ENCODE data around the gene CLMP.

The CLMP gene

GRCh38 chr11:123035831-123036230, 159.2 kb downstream of the CLMP start:
- H3K36me3 ChIP-seq (ENCODE audit: insufficient read depth, low read length): no peaks in the 10 kb centered on the region
- no peaks in the 10 kb centered on the region; the same call in 1 of the 2 replicates for H3K27me3 ChIP-seq (ENCODE audit: insufficient read depth, low read length)
- H3K4me3 ChIP-seq (ENCODE audit: low read depth, low read length, poor library complexity, severe bottlenecking): no peak overlapping the region
- no peaks in the 10 kb centered on the region for H4K20me1 ChIP-seq (ENCODE audit: insufficient read depth, low read length)
- no peaks in the 10 kb centered on the region for H3K9me3 ChIP-seq (ENCODE audit: low read length)
- H3K27ac ChIP-seq (ENCODE audit: low read depth, low read length, poor library complexity, severe bottlenecking): no peak overlapping the region
- H3K4me1 ChIP-seq (ENCODE audit: insufficient read depth, low read length, severe bottlenecking): no peaks in the 10 kb centered on the region
- H3K9ac ChIP-seq (ENCODE audit: low read length): no peak overlapping the region
- TF ChIP-seq CTCF (IDR thresholded peaks at IDR 0.05; ENCODE audit: low read length): no peak
- no peak for TF ChIP-seq EZH2 (IDR thresholded peaks at IDR 0.05; ENCODE audit: borderline replicate concordance, low read length)
- no peak overlapping the region for H3K4me2 ChIP-seq (ENCODE audit: low read length)
- H2AFZ ChIP-seq (ENCODE audit: low read length): no peak overlapping the region
- no peaks in the 10 kb centered on the region for H3K79me2 ChIP-seq (ENCODE audit: insufficient read depth, low read length)
- H3F3A ChIP-seq (ENCODE audit: insufficient read depth, low read length): no peaks in the 10 kb centered on the region
- H3K9me2 ChIP-seq (ENCODE audit: low read depth, low read length): no peaks in the 10 kb centered on the region

- no peak overlapping the region for H3K9ac ChIP-seq (ENCODE audit: low read length)
- H2AFZ ChIP-seq (ENCODE audit: low read length): no peak overlapping the region
- no peaks in the 10 kb centered on the region for H3K9me3 ChIP-seq (ENCODE audit: low read length)
- no peaks in the 10 kb centered on the region for H3K36me3 ChIP-seq (ENCODE audit: insufficient read depth, low read length)
- TF ChIP-seq CTCF (IDR thresholded peaks at IDR 0.05; ENCODE audit: low read length) (no peak), EZH2 (IDR thresholded peaks at IDR 0.05; ENCODE audit: borderline replicate concordance, low read length) (no peak)
- H3F3A ChIP-seq (ENCODE audit: insufficient read depth, low read length): no peaks in the 10 kb centered on the region
- H4K20me1 ChIP-seq (ENCODE audit: insufficient read depth, low read length): no peaks in the 10 kb centered on the region
- H3K27me3 ChIP-seq (ENCODE audit: insufficient read depth, low read length): no peaks in the 10 kb centered on the region; the same call in 1 of the 2 replicates
- no peak overlapping the region for H3K27ac ChIP-seq (ENCODE audit: low read depth, low read length, poor library complexity, severe bottlenecking)
- H3K79me2 ChIP-seq (ENCODE audit: insufficient read depth, low read length): no peaks in the 10 kb centered on the region
- no peak overlapping the region for H3K4me2 ChIP-seq (ENCODE audit: low read length)
- H3K4me3 ChIP-seq (ENCODE audit: low read depth, low read length, poor library complexity, severe bottlenecking): no peak overlapping the region
- no peaks in the 10 kb centered on the region for H3K4me1 ChIP-seq (ENCODE audit: insufficient read depth, low read length, severe bottlenecking)
- no peaks in the 10 kb centered on the region for H3K9me2 ChIP-seq (ENCODE audit: low read depth, low read length)
These were observed 160.5 kb downstream of the CLMP start for GRCh38 chr11:123034597-123034996.

- H3K9me3 ChIP-seq (ENCODE audit: low read length): no peaks in the 10 kb centered on the region
- no peak overlapping the region for H2AFZ ChIP-seq (ENCODE audit: low read length)
- H3K4me3 ChIP-seq (ENCODE audit: low read depth, low read length, poor library complexity, severe bottlenecking): no peak overlapping the region
- no peaks in the 10 kb centered on the region for H3K36me3 ChIP-seq (ENCODE audit: insufficient read depth, low read length)
- H3K9me2 ChIP-seq (ENCODE audit: low read depth, low read length): no peaks in the 10 kb centered on the region
- no peaks in the 10 kb centered on the region for H4K20me1 ChIP-seq (ENCODE audit: insufficient read depth, low read length)
- no peaks in the 10 kb centered on the region; the same call in 1 of the 2 replicates for H3K27me3 ChIP-seq (ENCODE audit: insufficient read depth, low read length)
- H3K79me2 ChIP-seq (ENCODE audit: insufficient read depth, low read length): no peaks in the 10 kb centered on the region
- H3K9ac ChIP-seq (ENCODE audit: low read length): no peak overlapping the region
- no peaks in the 10 kb centered on the region for H3K4me1 ChIP-seq (ENCODE audit: insufficient read depth, low read length, severe bottlenecking)
- no peak overlapping the region for H3K4me2 ChIP-seq (ENCODE audit: low read length)
- H3K27ac ChIP-seq (ENCODE audit: low read depth, low read length, poor library complexity, severe bottlenecking): no peak overlapping the region
- H3F3A ChIP-seq (ENCODE audit: insufficient read depth, low read length): no peaks in the 10 kb centered on the region
- TF ChIP-seq EZH2 (IDR thresholded peaks at IDR 0.05; ENCODE audit: borderline replicate concordance, low read length): no peak
- TF ChIP-seq CTCF (IDR thresholded peaks at IDR 0.05; ENCODE audit: low read length): no peak; the same call in 1 of the 2 replicates
These were observed 161.2 kb downstream of the CLMP start for GRCh38 chr11:123033895-123034294.
